K562 (cell line): Measurements from ENCODE around the gene GDAP1L1. TPM values are rescaled to one million over a fixed set of nuclear protein-coding genes. Genes with fewer than 3 reads are reported as not detected.

Experiments used
- MEF2A ChIP-seq: IDR thresholded peaks from 2 replicates; pipeline ENCODE4 v1.6.1; 2011; ENCODE audit warnings: low read depth, mild to moderate bottlenecking, low read length, moderate library complexity; ENCODE audit not compliant: control insufficient read depth
- NCOA4 ChIP-seq: fragments of 450-650 bp; IDR thresholded peaks from 2 replicates; pipeline ENCODE4 v1.6.1; 2018; ENCODE audit warnings: mild to moderate bottlenecking; ENCODE audit not compliant: partially characterized antibody
- PRPF4 ChIP-seq: fragments of 200-400 bp; formaldehyde crosslinking; IDR thresholded peaks from one replicate; pipeline ENCODE4 v1.6.1; 2017; ENCODE audit warnings: low read length, low read depth, mild to moderate bottlenecking; ENCODE audit not compliant: insufficient read depth, poor library complexity, severe bottlenecking
- SNIP1 ChIP-seq: fragments of 450-650 bp; IDR thresholded peaks from 2 replicates; pipeline ENCODE4 v1.7.1; 2017; ENCODE audit warnings: low read depth, mild to moderate bottlenecking
- polyA plus RNA-seq, 8 experiments: library from polyadenylated mRNA; depleted of rRNA in 4 of 8; stranded (reverse) in 5 of 8; unstranded in 3 of 8; fragments of >200 nt; fragmentation: Nextera tagmentation in 2 of 8; fragmentation: Illumina TruSeq in 1 of 8; extraction: Ambion mirVana in 2 of 8; extraction: Trizol in 1 of 8; gene quantifications; 2 replicates each; pipeline versions ENCODE4 v1.2.1 to v1.2.3, GENCODE V29; 2011 to 2014; ENCODE audit warnings: inconsistent platforms in 1 of 8, missing spikeins in 1 of 8
- total RNA-seq, 7 experiments: library from RNA; depleted of rRNA in 6 of 7; stranded (reverse); fragments of >200 nt in 6 of 7; fragmentation: Illumina TruSeq in 2 of 7; extraction: Trizol in 2 of 7; gene quantifications; 2 replicates each; pipeline versions ENCODE4 v1.2.1 to v1.2.3, GENCODE V29; 2011 to 2021; ENCODE audit warnings: low replicate concordance in 1 of 7
- TF ChIP-seq, protein P1 (sequence below): fragments of 250-450 bp; sonication (Bioruptor Pico); IDR thresholded peaks from 2 replicates; pipeline ENCODE4 v1.6.1; 2021; ENCODE audit warnings: mild to moderate bottlenecking
- TF ChIP-seq, protein P2 (sequence below): fragments of 250-450 bp; sonication (Bioruptor Pico); IDR thresholded peaks from 2 replicates; pipeline ENCODE4 v1.4.0; 2020
- TF ChIP-seq, protein P3 (sequence below): fragments of 200-400 bp; formaldehyde crosslinking; IDR thresholded peaks from 2 replicates; pipeline ENCODE4 v1.6.1; 2017; ENCODE audit warnings: mild to moderate bottlenecking, low read depth, low read length, moderate library complexity

The GDAP1L1 gene
- total and polyA plus RNA-seq, 9 of the 15 experiments (the other 6 are each of a cell fraction or from before 2014, with no cell fraction given): 0.06 to 0.40 (median 0.19) TPM; not detected in 5

DNA sequence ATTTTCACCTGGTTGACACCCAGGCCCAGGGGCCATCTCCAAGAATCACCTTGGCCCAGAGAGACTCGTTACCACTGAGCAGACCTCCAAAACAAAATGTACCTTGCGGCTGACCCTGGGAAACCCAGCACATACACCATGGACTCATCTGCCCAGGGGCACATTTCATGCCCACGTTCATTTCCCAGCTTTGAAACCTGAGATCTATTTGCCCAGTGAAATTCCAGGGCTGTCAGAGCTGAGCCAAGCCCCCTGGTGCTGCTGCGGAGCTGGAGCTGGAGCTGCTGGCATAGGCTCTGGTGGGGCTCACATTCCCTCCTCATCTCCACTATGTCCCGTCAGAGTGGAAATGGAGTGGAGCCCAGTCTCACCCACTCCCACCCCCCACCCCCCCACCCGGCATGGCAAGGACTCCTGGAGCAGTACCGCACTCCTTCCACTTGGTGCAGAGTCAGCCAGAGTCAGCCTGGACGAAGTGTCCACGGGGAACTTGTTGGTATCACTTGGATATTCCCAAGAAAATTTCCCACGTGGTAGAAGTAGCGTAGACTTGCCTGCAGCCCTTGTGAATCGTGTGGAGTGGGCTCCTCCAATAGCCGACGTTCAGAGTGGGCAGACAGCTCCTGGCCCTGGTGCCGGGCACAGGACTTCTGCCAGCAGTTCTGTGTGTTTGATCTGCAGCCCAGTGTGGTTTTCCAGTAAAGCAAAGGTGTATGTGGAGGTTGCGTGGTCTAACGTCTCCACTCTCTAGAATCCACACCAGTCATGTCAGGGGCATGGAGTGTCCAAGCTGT is 18.4 kb upstream of the GDAP1L1 start (continued):
- TF ChIP-seq MEF2A: no peak
- TF ChIP-seq, protein P1, sequence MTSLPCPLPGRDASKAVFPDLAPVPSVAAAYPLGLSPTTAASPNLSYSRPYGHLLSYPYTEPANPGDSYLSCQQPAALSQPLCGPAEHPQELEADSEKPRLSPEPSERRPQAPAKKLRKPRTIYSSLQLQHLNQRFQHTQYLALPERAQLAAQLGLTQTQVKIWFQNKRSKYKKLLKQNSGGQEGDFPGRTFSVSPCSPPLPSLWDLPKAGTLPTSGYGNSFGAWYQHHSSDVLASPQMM: no peak
- TF ChIP-seq, protein P2, sequence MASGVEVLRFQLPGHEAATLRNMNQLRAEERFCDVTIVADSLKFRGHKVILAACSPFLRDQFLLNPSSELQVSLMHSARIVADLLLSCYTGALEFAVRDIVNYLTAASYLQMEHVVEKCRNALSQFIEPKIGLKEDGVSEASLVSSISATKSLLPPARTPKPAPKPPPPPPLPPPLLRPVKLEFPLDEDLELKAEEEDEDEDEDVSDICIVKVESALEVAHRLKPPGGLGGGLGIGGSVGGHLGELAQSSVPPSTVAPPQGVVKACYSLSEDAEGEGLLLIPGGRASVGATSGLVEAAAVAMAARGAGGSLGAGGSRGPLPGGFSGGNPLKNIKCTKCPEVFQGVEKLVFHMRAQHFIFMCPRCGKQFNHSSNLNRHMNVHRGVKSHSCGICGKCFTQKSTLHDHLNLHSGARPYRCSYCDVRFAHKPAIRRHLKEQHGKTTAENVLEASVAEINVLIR (CRISPR knock-in tag): no peak
- TF ChIP-seq PRPF4: no peak
- TF ChIP-seq NCOA4: no peak
- TF ChIP-seq, protein P3, sequence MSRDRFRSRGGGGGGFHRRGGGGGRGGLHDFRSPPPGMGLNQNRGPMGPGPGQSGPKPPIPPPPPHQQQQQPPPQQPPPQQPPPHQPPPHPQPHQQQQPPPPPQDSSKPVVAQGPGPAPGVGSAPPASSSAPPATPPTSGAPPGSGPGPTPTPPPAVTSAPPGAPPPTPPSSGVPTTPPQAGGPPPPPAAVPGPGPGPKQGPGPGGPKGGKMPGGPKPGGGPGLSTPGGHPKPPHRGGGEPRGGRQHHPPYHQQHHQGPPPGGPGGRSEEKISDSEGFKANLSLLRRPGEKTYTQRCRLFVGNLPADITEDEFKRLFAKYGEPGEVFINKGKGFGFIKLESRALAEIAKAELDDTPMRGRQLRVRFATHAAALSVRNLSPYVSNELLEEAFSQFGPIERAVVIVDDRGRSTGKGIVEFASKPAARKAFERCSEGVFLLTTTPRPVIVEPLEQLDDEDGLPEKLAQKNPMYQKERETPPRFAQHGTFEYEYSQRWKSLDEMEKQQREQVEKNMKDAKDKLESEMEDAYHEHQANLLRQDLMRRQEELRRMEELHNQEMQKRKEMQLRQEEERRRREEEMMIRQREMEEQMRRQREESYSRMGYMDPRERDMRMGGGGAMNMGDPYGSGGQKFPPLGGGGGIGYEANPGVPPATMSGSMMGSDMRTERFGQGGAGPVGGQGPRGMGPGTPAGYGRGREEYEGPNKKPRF: no peak
- no peak for TF ChIP-seq SNIP1
